GM23338 (cell line): Measurements from ENCODE around the gene ELF5. TPM values are rescaled to one million over a fixed set of nuclear protein-coding genes. Genes with fewer than 3 reads are reported as not detected.
A peak's percentile ranks its signal among the peaks of the same experiment; 100 is the strongest.

ENCODE experiments used
- ATAC-seq: fragments of 200-7000 bp; cut with Tn5 transposase; 3 replicates; pipeline ENCODE4 v1.9.1; 2020
- DNase-seq: peaks from one replicate; pipeline ENCODE4 v3.0.0-alpha.2; 2015; ENCODE audit warnings: low spot score
- H2AFZ ChIP-seq: fragments of 200-600 bp; sonication (generic); 2 replicates; pipeline ENCODE4 v1.8.0; 2016; ENCODE audit warnings: antibody characterized with exemption, mild to moderate bottlenecking, moderate library complexity
- H3F3A ChIP-seq: fragments of 200-600 bp; sonication (generic); replicated peaks from 2 replicates; pipeline ENCODE4 v1.8.0; 2017; ENCODE audit warnings: antibody characterized with exemption, mixed run types, low read depth
- H3K27ac ChIP-seq: fragments of 200-600 bp; sonication (generic); 2 replicates; pipeline ENCODE4 v1.6.1; 2016; ENCODE audit warnings: low read depth
- H3K27me3 ChIP-seq: fragments of 200-600 bp; sonication (generic); 2 replicates; pipeline ENCODE4 v1.8.0; 2016; ENCODE audit warnings: mild to moderate bottlenecking, mixed run types, moderate library complexity; ENCODE audit not compliant: insufficient read depth
- H3K36me3 ChIP-seq: fragments of 200-600 bp; sonication (generic); 2 replicates; pipeline ENCODE4 v1.8.0; 2016; ENCODE audit warnings: mild to moderate bottlenecking; ENCODE audit not compliant: insufficient read depth
- H3K4me1 ChIP-seq: fragments of 200-600 bp; sonication (generic); 2 replicates; pipeline ENCODE4 v1.8.0; 2016; ENCODE audit warnings: mild to moderate bottlenecking, moderate library complexity; ENCODE audit not compliant: insufficient read depth
- H3K4me2 ChIP-seq: fragments of 200-600 bp; sonication (generic); 2 replicates; pipeline ENCODE4 v1.7.1; 2017; ENCODE audit warnings: mixed run types
- H3K4me3 ChIP-seq: fragments of 200-600 bp; sonication (generic); 2 replicates; pipeline ENCODE4 v1.6.1; 2016; ENCODE audit warnings: mixed run types
- H3K79me2 ChIP-seq: fragments of 200-600 bp; sonication (generic); replicated peaks from 2 replicates; pipeline ENCODE4 v1.8.0; 2017; ENCODE audit warnings: mild to moderate bottlenecking; ENCODE audit not compliant: insufficient read depth
- H3K9me2 ChIP-seq: fragments of 200-600 bp; sonication (generic); 2 replicates; pipeline ENCODE4 v1.8.0; 2017; ENCODE audit not compliant: insufficient read depth
- H4K20me1 ChIP-seq: fragments of 200-600 bp; sonication (generic); replicated peaks from 2 replicates; pipeline ENCODE4 v1.8.0; 2017; ENCODE audit warnings: mild to moderate bottlenecking; ENCODE audit not compliant: insufficient read depth
- H3K27ac Mint-ChIP-seq: 2 replicates; pipeline ENCODE4 v1.8.0; 2020; ENCODE audit warnings: inconsistent platforms, mild to moderate bottlenecking, moderate library complexity, mixed read lengths
- H3K27me3 Mint-ChIP-seq: 3 replicates; pipeline ENCODE4 v1.8.0; 2022; ENCODE audit warnings: low read depth, mild to moderate bottlenecking, moderate library complexity, mixed read lengths, inconsistent platforms; ENCODE audit not compliant: insufficient read depth, poor library complexity
- H3K36me3 Mint-ChIP-seq: 3 replicates; pipeline ENCODE4 v1.8.0; 2021; ENCODE audit warnings: low read depth, mild to moderate bottlenecking, inconsistent platforms, moderate library complexity, mixed read lengths
- H3K4me1 Mint-ChIP-seq: 3 replicates; pipeline ENCODE4 v1.8.0; 2020; ENCODE audit warnings: mild to moderate bottlenecking, inconsistent platforms, mixed read lengths
- H3K4me3 Mint-ChIP-seq: 3 replicates; pipeline ENCODE4 v1.8.0; 2021; ENCODE audit warnings: moderate library complexity, mild to moderate bottlenecking, inconsistent platforms, mixed read lengths
- H3K9me3 Mint-ChIP-seq: 3 replicates; pipeline ENCODE4 v1.8.0; 2020; ENCODE audit warnings: moderate library complexity, mild to moderate bottlenecking, inconsistent platforms, mixed read lengths
- CREB1 ChIP-seq: fragments of 250-450 bp; sonication (Bioruptor Pico); IDR thresholded peaks from 2 replicates; pipeline ENCODE4 v1.5.0; 2020; ENCODE audit warnings: low read depth, mild to moderate bottlenecking, moderate library complexity
- EZH2phosphoT487 ChIP-seq: fragments of 200-600 bp; sonication (generic); IDR thresholded peaks from one replicate; pipeline ENCODE4 v1.8.1; 2018; ENCODE audit warnings: antibody characterized with exemption; ENCODE audit not compliant: unreplicated experiment
- JUNB ChIP-seq: IDR thresholded peaks from one replicate; pipeline ENCODE4 v1.6.1; 2016; ENCODE audit warnings: antibody characterized with exemption; ENCODE audit not compliant: unreplicated experiment
- NANOG ChIP-seq: IDR thresholded peaks from 2 replicates; pipeline ENCODE4 v1.6.1; 2016; ENCODE audit warnings: antibody characterized with exemption, borderline replicate concordance
- STAT1 ChIP-seq: IDR thresholded peaks from one replicate; pipeline ENCODE4 v1.6.1; 2016; ENCODE audit warnings: antibody characterized with exemption; ENCODE audit not compliant: unreplicated experiment
- polyA plus RNA-seq: library from polyadenylated mRNA; unstranded; fragments of >200 nt; fragmentation: Nextera tagmentation; extraction: Ambion mirVana; gene quantifications from 2 replicates; pipeline ENCODE4 v1.2.1, GENCODE V29; 2016
- total RNA-seq: library from RNA; depleted of rRNA; stranded (reverse); fragments of >200 nt; shearing (Covaris generic); gene quantifications from 2 replicates; pipeline ENCODE4 v1.2.3, GENCODE V29; 2014
- TF ChIP-seq, protein P1 (sequence below), 2 experiments: fragments of 200-600 bp in 1 of 2; sonication (generic) in 1 of 2; conservative IDR thresholded peaks; 2 replicates each; pipeline versions ENCODE4 v1.5.1 to v1.6.1; 2016 to 2017; ENCODE audit warnings: antibody characterized with exemption in 2 of 2, low read depth in 2 of 2, mild to moderate bottlenecking in 2 of 2, moderate library complexity in 1 of 2
- TF ChIP-seq, protein P2 (sequence below): fragments of 250-450 bp; sonication (Bioruptor Pico); IDR thresholded peaks from 2 replicates; pipeline ENCODE4 v1.5.0; 2020; ENCODE audit warnings: mild to moderate bottlenecking, moderate library complexity

Gene ELF5
- total and polyA plus RNA-seq, 2 experiments from 2014 or later, result not detected

DNA sequence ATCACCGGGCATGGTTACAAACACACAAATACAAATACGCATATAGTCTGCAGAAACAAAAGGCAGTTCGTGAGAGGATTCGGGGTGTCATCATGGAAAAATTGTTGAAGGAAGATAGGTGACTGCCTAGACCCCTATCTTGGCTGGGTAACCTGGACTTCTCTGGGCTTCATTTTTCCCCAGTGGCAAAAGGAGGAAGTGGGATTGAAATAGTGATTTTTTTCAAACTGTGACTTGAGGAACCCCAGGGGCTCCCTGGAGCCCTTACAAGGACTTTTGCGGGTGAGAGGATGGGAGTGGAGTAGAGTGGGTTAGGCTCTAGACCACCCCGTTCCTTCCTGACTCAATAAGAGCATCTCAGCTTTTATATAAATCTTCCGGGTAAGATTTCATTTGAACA, 1.0 kb upstream of the ELF5 start:
- H3K9me2 ChIP-seq, result no peaks in the 10 kb centered on the region; the same call in 1 of the 2 replicates
- no peaks in the 10 kb centered on the region for H3K9me3 Mint-ChIP-seq
- no peak for DNase-seq
- H3K27me3 ChIP-seq, result no peaks in the 10 kb centered on the region
- H3K4me3 ChIP-seq, result no peak overlapping the region
- no peaks in the 10 kb centered on the region for H4K20me1 ChIP-seq
- no peak for ATAC-seq
- H3K36me3 ChIP-seq, result no peaks in the 10 kb centered on the region
- H3K4me3 Mint-ChIP-seq, result no peak overlapping the region
- peak overlapping the region; percentile 56; the same call in 1 of the 2 replicates for H2AFZ ChIP-seq
- H3F3A ChIP-seq, result no peaks in the 10 kb centered on the region
- peaks cover 15% of the 10 kb centered on the region for H3K4me1 Mint-ChIP-seq
- no peak overlapping the region for H3K27ac ChIP-seq
- H3K36me3 Mint-ChIP-seq, result no peaks in the 10 kb centered on the region
- peaks cover 3% of the 10 kb centered on the region for H3K27me3 Mint-ChIP-seq
- no peak overlapping the region for H3K27ac Mint-ChIP-seq
- H3K4me2 ChIP-seq, result no peak overlapping the region
- no peak for TF ChIP-seq STAT1
- no peak for TF ChIP-seq EZH2phosphoT487
- TF ChIP-seq NANOG, result no peak
- no peak for TF ChIP-seq CREB1 (CRISPR knock-in tag)
- peaks cover 6% of the 10 kb centered on the region; the same call in 1 of the 2 replicates for H3K4me1 ChIP-seq
- H3K79me2 ChIP-seq, result no peaks in the 10 kb centered on the region

GRCh38 chr11:34512840-34513681, 533 bp downstream of the ELF5 start:
- Histone ChIP-seq H3K4me3 (no peak overlapping the region), H3F3A (no peaks in the 10 kb centered on the region), H3K79me2 (no peaks in the 10 kb centered on the region), H3K27me3 (no peaks in the 10 kb centered on the region), H4K20me1 (no peaks in the 10 kb centered on the region), H2AFZ (peak overlapping the region; percentile 90), H3K36me3 (no peaks in the 10 kb centered on the region), H3K27ac (0 out of 2 replicates have a peak overlapping the region, but pooled peaks have one; percentile 14), H3K9me2 (no peaks in the 10 kb centered on the region; the same call in 1 of the 2 replicates), H3K4me1 (peaks cover 6% of the 10 kb centered on the region; the same call in 1 of the 2 replicates), H3K4me2 (no peak overlapping the region)
- Mint-ChIP-seq H3K27me3 (peaks cover 6% of the 10 kb centered on the region), H3K27ac (no peak overlapping the region), H3K36me3 (no peaks in the 10 kb centered on the region), H3K9me3 (no peaks in the 10 kb centered on the region), H3K4me3 (no peak overlapping the region), H3K4me1 (peaks cover 15% of the 10 kb centered on the region)
- TF ChIP-seq JUNB, result no peak
- TF ChIP-seq, protein P1, sequence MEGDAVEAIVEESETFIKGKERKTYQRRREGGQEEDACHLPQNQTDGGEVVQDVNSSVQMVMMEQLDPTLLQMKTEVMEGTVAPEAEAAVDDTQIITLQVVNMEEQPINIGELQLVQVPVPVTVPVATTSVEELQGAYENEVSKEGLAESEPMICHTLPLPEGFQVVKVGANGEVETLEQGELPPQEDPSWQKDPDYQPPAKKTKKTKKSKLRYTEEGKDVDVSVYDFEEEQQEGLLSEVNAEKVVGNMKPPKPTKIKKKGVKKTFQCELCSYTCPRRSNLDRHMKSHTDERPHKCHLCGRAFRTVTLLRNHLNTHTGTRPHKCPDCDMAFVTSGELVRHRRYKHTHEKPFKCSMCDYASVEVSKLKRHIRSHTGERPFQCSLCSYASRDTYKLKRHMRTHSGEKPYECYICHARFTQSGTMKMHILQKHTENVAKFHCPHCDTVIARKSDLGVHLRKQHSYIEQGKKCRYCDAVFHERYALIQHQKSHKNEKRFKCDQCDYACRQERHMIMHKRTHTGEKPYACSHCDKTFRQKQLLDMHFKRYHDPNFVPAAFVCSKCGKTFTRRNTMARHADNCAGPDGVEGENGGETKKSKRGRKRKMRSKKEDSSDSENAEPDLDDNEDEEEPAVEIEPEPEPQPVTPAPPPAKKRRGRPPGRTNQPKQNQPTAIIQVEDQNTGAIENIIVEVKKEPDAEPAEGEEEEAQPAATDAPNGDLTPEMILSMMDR (conservative IDR thresholded peaks at IDR 0.05; ENCODE audit: low read depth in 2 of 2), result peak; percentile 80 to 84
- 0 out of 2 replicates have a peak, but pooled peaks have one; percentile 8 for TF ChIP-seq CREB1 (CRISPR knock-in tag)
- TF ChIP-seq, protein P2, sequence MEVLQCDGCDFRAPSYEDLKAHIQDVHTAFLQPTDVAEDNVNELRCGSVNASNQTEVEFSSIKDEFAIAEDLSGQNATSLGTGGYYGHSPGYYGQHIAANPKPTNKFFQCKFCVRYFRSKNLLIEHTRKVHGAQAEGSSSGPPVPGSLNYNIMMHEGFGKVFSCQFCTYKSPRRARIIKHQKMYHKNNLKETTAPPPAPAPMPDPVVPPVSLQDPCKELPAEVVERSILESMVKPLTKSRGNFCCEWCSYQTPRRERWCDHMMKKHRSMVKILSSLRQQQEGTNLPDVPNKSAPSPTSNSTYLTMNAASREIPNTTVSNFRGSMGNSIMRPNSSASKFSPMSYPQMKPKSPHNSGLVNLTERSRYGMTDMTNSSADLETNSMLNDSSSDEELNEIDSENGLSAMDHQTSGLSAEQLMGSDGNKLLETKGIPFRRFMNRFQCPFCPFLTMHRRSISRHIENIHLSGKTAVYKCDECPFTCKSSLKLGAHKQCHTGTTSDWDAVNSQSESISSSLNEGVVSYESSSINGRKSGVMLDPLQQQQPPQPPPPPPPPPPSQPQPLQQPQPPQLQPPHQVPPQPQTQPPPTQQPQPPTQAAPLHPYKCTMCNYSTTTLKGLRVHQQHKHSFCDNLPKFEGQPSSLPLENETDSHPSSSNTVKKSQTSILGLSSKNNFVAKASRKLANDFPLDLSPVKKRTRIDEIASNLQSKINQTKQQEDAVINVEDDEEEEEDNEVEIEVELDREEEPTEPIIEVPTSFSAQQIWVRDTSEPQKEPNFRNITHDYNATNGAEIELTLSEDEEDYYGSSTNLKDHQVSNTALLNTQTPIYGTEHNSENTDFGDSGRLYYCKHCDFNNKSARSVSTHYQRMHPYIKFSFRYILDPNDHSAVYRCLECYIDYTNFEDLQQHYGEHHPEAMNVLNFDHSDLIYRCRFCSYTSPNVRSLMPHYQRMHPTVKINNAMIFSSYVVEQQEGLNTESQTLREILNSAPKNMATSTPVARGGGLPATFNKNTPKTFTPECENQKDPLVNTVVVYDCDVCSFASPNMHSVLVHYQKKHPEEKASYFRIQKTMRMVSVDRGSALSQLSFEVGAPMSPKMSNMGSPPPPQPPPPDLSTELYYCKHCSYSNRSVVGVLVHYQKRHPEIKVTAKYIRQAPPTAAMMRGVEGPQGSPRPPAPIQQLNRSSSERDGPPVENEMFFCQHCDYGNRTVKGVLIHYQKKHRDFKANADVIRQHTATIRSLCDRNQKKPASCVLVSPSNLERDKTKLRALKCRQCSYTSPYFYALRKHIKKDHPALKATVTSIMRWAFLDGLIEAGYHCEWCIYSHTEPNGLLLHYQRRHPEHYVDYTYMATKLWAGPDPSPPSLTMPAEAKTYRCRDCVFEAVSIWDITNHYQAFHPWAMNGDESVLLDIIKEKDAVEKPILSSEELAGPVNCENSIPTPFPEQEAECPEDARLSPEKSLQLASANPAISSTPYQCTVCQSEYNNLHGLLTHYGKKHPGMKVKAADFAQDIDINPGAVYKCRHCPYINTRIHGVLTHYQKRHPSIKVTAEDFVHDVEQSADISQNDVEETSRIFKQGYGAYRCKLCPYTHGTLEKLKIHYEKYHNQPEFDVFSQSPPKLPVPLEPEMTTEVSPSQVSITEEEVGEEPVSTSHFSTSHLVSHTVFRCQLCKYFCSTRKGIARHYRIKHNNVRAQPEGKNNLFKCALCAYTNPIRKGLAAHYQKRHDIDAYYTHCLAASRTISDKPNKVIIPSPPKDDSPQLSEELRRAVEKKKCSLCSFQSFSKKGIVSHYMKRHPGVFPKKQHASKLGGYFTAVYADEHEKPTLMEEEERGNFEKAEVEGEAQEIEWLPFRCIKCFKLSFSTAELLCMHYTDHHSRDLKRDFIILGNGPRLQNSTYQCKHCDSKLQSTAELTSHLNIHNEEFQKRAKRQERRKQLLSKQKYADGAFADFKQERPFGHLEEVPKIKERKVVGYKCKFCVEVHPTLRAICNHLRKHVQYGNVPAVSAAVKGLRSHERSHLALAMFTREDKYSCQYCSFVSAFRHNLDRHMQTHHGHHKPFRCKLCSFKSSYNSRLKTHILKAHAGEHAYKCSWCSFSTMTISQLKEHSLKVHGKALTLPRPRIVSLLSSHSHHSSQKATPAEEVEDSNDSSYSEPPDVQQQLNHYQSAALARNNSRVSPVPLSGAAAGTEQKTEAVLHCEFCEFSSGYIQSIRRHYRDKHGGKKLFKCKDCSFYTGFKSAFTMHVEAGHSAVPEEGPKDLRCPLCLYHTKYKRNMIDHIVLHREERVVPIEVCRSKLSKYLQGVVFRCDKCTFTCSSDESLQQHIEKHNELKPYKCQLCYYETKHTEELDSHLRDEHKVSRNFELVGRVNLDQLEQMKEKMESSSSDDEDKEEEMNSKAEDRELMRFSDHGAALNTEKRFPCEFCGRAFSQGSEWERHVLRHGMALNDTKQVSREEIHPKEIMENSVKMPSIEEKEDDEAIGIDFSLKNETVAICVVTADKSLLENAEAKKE (CRISPR knock-in tag), result no peak
- DNase-seq (peak; percentile 88), ATAC-seq (peak; percentile 95)
